Measurements from ENCODE around the gene VPS54. TPM values are rescaled to one million over a fixed set of nuclear protein-coding genes. Genes with fewer than 3 reads are reported as not detected.

VPS54 gene
- total and polyA plus RNA-seq, 7 experiments from 2014 or later = 4.5 to 20.8 (median 14.6) TPM

DNA sequence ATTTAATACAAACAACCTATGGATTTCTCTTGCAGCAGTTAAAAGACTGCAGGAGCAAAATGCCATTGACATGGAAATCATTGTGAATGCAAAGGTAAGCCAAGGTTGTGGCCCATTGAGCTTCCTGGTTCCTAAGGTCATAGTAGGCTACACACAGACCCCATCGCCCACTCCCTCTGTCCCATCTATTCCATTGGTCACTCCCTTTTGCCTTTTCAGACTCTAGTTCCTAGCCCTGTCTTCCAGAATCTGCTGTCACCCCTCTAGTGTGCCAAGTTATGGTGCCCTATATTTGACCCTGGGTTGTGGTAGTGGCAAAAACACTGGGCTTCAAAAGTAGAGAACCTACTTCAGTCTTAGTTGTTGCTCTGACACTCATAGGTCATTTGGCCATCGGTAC lies 132.8 kb downstream of the VPS54 start:
- H3K36me3 ChIP-seq (ENCODE audit: control insufficient read depth in 2 of 3, insufficient read depth in 3 of 3, low read length in 3 of 3) = peaks cover 10 to 77% (median 16%) of the 10 kb centered on the region in 3 experiments
- ChIA-PET CTCF (no interaction called here), POLR2A (no interaction called here)
- Mint-ChIP-seq H3K4me3 (no peak overlapping the region), H3K9me3 (no peaks in the 10 kb centered on the region), H3K4me1 (peaks cover 5 to 24% (median 17%) of the 10 kb centered on the region in 7 donors), H3K36me3 (peaks cover 0 to 36% (median 28%) of the 10 kb centered on the region in 5 donors), H3K27me3 (no peaks in the 10 kb centered on the region), H3K27ac (no peak overlapping the region)
- no peak overlapping the region for H3K27ac ChIP-seq (ENCODE audit: low read depth, low read length)
- intact Hi-C loops (cut with micrococcal nuclease) = no loop called here
- H3K27me3 ChIP-seq (ENCODE audit: control insufficient read depth in 2 of 2, insufficient read depth in 2 of 2, low read length in 2 of 2) = no peaks in the 10 kb centered on the region
- H3K4me3 ChIP-seq (ENCODE audit: low read length) = no peak overlapping the region
- peaks cover 0 to 7% of the 10 kb centered on the region in 2 donors for H3K4me1 ChIP-seq (ENCODE audit: control insufficient read depth in 2 of 2, insufficient read depth in 2 of 2, low read length in 2 of 2)
- no peak for ATAC-seq
- DNase-seq = no peak
- no peaks in the 10 kb centered on the region for H3K9me3 ChIP-seq (ENCODE audit: control insufficient read depth in 2 of 3, low read length in 3 of 3)

DNA sequence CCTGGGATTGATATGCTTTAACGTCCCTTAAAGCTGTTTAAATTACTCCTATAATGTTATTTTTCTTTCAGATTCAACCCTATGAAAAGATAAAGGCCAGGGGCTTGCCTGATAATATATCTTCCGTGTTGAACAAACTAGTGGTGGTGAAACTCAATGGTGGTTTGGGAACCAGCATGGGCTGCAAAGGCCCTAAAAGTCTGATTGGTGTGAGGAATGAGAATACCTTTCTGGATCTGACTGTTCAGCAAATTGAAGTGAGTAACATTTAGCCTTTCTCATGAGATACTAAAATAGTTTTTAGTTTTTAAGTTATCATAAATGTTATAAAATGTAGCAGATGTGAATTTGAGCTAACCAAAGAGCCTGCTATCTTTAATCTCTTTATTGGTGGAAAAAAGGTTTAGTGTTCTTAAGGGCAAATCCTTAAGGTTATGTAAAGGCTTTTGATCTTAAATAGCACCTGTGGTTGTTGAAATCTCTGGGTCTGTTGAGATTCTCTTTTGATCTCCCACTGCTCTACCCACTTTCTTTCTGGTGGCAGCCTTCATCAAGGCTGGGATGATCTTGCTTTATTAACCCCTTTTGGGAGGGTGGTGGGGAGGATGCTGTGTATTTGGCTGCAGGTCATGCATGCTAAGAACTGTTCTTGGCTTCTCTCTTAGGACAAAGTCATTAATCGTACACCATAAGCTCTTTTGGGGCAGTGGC lies 136.7 kb downstream of the VPS54 start:
- peaks cover 0 to 8% of the 10 kb centered on the region in 2 donors for H3K4me1 ChIP-seq (ENCODE audit: control insufficient read depth in 2 of 2, insufficient read depth in 2 of 2, low read length in 2 of 2)
- intact Hi-C loops (cut with micrococcal nuclease) = no loop called here
- H3K36me3 Mint-ChIP-seq = peaks cover 3 to 27% (median 9%) of the 10 kb centered on the region in 5 donors
- no peak overlapping the region for H3K4me3 ChIP-seq (ENCODE audit: low read length)
- H3K27ac Mint-ChIP-seq = peak overlapping the region; percentile 62 to 94 (median 78)
- H3K36me3 ChIP-seq (ENCODE audit: control insufficient read depth in 2 of 3, insufficient read depth in 3 of 3, low read length in 3 of 3) = peaks cover 0 to 46% (median 11%) of the 10 kb centered on the region in 3 experiments
- H3K27ac ChIP-seq (ENCODE audit: low read depth, low read length) = peak overlapping the region; percentile 9
- ChIA-PET POLR2A (interaction anchor here (0.8 kb wide), 1 partner anchor 42 kb away, joined by 3 read pairs; no protein-coding TSS in a partner anchor), CTCF (interaction anchor here (1.4 kb wide), 1 partner anchor 21 kb away, joined by 3 read pairs; no protein-coding TSS in a partner anchor)
- H3K27me3 ChIP-seq (ENCODE audit: control insufficient read depth in 2 of 2, insufficient read depth in 2 of 2, low read length in 2 of 2) = no peaks in the 10 kb centered on the region
- no peaks in the 10 kb centered on the region for H3K9me3 Mint-ChIP-seq
- H3K9me3 ChIP-seq (ENCODE audit: control insufficient read depth in 2 of 3, low read length in 3 of 3) = no peaks in the 10 kb centered on the region
- H3K27me3 Mint-ChIP-seq = no peaks in the 10 kb centered on the region
- ATAC-seq (no peak), DNase-seq (no peak)
- H3K4me1 Mint-ChIP-seq = peaks cover 10 to 45% (median 32%) of the 10 kb centered on the region in 7 donors
- H3K4me3 Mint-ChIP-seq = peak overlapping the region in 2 of 10 donors; percentile 6 to 68

DNA sequence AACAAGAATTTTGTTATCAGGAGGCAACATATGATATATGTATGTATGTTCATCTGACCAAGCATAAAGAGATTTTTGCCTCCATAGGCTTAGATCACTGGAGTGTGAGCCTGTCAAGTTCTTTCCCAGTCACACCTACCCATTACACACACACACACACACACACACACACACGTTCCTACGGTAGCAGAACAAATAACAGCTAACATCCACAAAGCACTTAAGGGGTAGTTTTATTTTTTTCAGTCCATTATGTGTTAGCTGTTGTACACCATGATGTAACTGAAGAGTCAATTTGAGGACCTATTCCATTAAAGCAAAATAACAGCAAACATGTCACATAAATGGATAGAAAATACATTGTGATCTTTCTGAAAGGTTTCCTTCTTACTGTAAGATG lies 138.0 kb downstream of the VPS54 start:
- Histone ChIP-seq H3K27ac (ENCODE audit: low read depth, low read length) (peak overlapping the region; percentile 9), H3K4me1 (ENCODE audit: control insufficient read depth in 2 of 2, insufficient read depth in 2 of 2, low read length in 2 of 2) (peaks cover 0 to 8% of the 10 kb centered on the region in 2 donors), H3K27me3 (ENCODE audit: control insufficient read depth in 2 of 2, insufficient read depth in 2 of 2, low read length in 2 of 2) (no peaks in the 10 kb centered on the region), H3K4me3 (ENCODE audit: low read length) (no peak overlapping the region), H3K9me3 (ENCODE audit: control insufficient read depth in 2 of 3, low read length in 3 of 3) (no peaks in the 10 kb centered on the region), H3K36me3 (ENCODE audit: control insufficient read depth in 2 of 3, insufficient read depth in 3 of 3, low read length in 3 of 3) (peaks cover 0 to 32% (median 7%) of the 10 kb centered on the region in 3 experiments)
- Mint-ChIP-seq H3K9me3 (no peaks in the 10 kb centered on the region), H3K27ac (peak overlapping the region in 8 of 9 donors; percentile 53 to 94 (median 75)), H3K4me1 (peaks cover 18 to 56% (median 39%) of the 10 kb centered on the region in 7 donors), H3K4me3 (peak overlapping the region in 1 of 10 donors; percentile 24), H3K27me3 (no peaks in the 10 kb centered on the region), H3K36me3 (peaks cover 13 to 35% (median 17%) of the 10 kb centered on the region in 5 donors)
- intact Hi-C loops (cut with micrococcal nuclease) = no loop called here
- POLR2A ChIA-PET = no interaction called here
- CTCF ChIA-PET = interaction anchor here (0.8 kb wide), 1 partner anchor 33 kb away, joined by 4 read pairs; no protein-coding TSS in a partner anchor
- DNase-seq = no peak
- ATAC-seq = no peak

DNA sequence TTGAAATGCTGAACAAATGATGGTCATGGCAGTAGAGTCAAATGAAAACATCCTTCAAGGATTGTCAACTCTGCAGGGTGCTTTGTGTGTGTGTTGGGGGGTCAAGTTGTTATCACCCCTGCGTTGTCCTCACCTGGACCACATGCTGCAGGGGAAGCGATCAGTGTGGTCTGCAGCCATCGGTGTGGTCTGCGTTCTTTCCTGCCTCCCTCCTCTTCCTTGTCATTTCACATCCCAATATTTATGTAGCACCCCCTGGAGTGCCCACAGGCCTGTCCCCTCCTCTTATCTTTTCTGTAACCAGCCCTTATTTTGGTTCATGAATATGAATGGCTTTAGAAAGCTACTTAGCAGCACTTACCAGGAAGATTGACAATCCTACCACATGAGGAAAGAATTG lies 138.6 kb downstream of the VPS54 start:
- peaks cover 0 to 8% of the 10 kb centered on the region in 2 donors for H3K4me1 ChIP-seq (ENCODE audit: control insufficient read depth in 2 of 2, insufficient read depth in 2 of 2, low read length in 2 of 2)
- DNase-seq (no peak), ATAC-seq (no peak)
- Mint-ChIP-seq H3K4me1 (peaks cover 18 to 62% (median 43%) of the 10 kb centered on the region in 7 donors), H3K27ac (peak overlapping the region in 8 of 9 donors; percentile 43 to 94 (median 75)), H3K36me3 (peaks cover 14 to 40% (median 18%) of the 10 kb centered on the region in 5 donors), H3K4me3 (peak overlapping the region in 2 of 10 donors; percentile 10 to 24), H3K27me3 (no peaks in the 10 kb centered on the region), H3K9me3 (no peaks in the 10 kb centered on the region)
- no peak overlapping the region for H3K4me3 ChIP-seq (ENCODE audit: low read length)
- ChIA-PET POLR2A (no interaction called here), CTCF (interaction anchor here (0.8 kb wide), 1 partner anchor 32 kb away, joined by 4 read pairs; no protein-coding TSS in a partner anchor)
- no peaks in the 10 kb centered on the region for H3K27me3 ChIP-seq (ENCODE audit: control insufficient read depth in 2 of 2, insufficient read depth in 2 of 2, low read length in 2 of 2)
- no peak overlapping the region for H3K27ac ChIP-seq (ENCODE audit: low read depth, low read length)
- intact Hi-C loops (cut with micrococcal nuclease) = no loop called here
- H3K9me3 ChIP-seq (ENCODE audit: control insufficient read depth in 2 of 3, low read length in 3 of 3) = no peaks in the 10 kb centered on the region
- H3K36me3 ChIP-seq (ENCODE audit: control insufficient read depth in 2 of 3, insufficient read depth in 3 of 3, low read length in 3 of 3) = peaks cover 0 to 30% (median 6%) of the 10 kb centered on the region in 3 experiments

DNA sequence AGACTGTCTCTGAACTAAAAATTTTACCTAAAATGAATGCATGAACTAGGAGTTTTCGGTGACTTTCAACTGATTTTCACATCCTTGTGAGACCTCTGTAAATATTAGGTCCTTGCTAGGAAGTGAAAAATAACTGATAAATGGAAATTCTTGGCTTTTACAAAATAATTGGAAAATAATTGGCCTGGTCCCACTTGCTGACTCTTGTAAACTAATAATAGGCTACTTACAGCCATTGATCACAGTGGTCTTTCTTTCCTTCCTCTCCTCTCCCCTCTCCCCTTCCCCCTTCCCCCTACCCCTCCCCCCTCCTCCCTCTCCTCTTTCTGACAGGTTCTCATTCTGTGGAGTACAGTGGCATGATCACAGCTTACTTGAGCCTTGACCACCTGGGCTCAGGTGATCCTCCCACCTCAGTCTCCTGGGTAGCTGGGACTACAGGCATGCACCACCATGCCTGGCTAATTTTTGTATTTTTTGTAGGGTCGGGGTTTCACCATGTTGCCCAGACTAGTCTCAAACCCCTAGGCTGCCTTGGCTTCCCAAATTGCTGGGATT lies 139.3 kb downstream of the VPS54 start:
- H3K4me1 Mint-ChIP-seq = peaks cover 19 to 67% (median 49%) of the 10 kb centered on the region in 7 donors
- H3K9me3 Mint-ChIP-seq = no peaks in the 10 kb centered on the region
- no peaks in the 10 kb centered on the region for H3K27me3 Mint-ChIP-seq
- intact Hi-C loops (cut with micrococcal nuclease) = no loop called here
- peaks cover 14 to 45% (median 18%) of the 10 kb centered on the region in 5 donors for H3K36me3 Mint-ChIP-seq
- POLR2A ChIA-PET = no interaction called here
- H3K27ac ChIP-seq (ENCODE audit: low read depth, low read length) = no peak overlapping the region
- CTCF ChIA-PET = no interaction called here
- H3K36me3 ChIP-seq (ENCODE audit: control insufficient read depth in 2 of 3, insufficient read depth in 3 of 3, low read length in 3 of 3) = peaks cover 0 to 25% (median 0%) of the 10 kb centered on the region in 3 experiments
- no peak overlapping the region for H3K4me3 ChIP-seq (ENCODE audit: low read length)
- ATAC-seq (no peak), DNase-seq (no peak)
- H3K9me3 ChIP-seq (ENCODE audit: control insufficient read depth in 2 of 3, low read length in 3 of 3) = no peaks in the 10 kb centered on the region
- H3K27ac Mint-ChIP-seq = peak overlapping the region in 6 of 9 donors; percentile 60 to 94 (median 78)
- H3K27me3 ChIP-seq (ENCODE audit: control insufficient read depth in 2 of 2, insufficient read depth in 2 of 2, low read length in 2 of 2) = no peaks in the 10 kb centered on the region
- H3K4me1 ChIP-seq (ENCODE audit: control insufficient read depth in 2 of 2, insufficient read depth in 2 of 2, low read length in 2 of 2) = peaks cover 0 to 8% of the 10 kb centered on the region in 2 donors
- H3K4me3 Mint-ChIP-seq = no peak overlapping the region

DNA sequence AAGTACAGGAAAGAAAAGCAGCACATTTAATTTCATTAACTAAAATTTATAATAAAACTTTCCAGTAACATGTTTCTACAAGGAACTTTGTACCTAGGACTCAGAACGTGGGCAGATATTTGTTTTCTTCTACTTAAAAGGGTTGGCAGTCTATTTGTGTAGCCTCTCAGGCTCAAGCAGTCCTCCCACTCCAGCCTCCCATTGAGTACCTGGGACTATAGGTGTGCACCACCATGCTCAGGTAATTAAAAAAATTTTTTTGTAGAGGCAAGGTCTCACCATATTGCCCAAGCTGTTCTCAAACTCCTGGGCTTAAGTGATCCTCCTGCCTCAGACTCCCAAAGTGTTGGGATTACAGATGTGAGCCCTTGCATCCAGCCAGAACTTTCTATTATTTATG lies 140.7 kb downstream of the VPS54 start:
- Histone ChIP-seq H3K4me3 (ENCODE audit: low read length) (no peak overlapping the region), H3K27ac (ENCODE audit: low read depth, low read length) (no peak overlapping the region), H3K27me3 (ENCODE audit: control insufficient read depth in 2 of 2, insufficient read depth in 2 of 2, low read length in 2 of 2) (no peaks in the 10 kb centered on the region), H3K4me1 (ENCODE audit: control insufficient read depth in 2 of 2, insufficient read depth in 2 of 2, low read length in 2 of 2) (peaks cover 0 to 8% of the 10 kb centered on the region in 2 donors), H3K36me3 (ENCODE audit: control insufficient read depth in 2 of 3, insufficient read depth in 3 of 3, low read length in 3 of 3) (peaks cover 0 to 18% (median 0%) of the 10 kb centered on the region in 3 experiments), H3K9me3 (ENCODE audit: control insufficient read depth in 2 of 3, low read length in 3 of 3) (no peaks in the 10 kb centered on the region)
- POLR2A ChIA-PET = interaction anchor here (0.6 kb wide), 1 partner anchor 451 kb away, joined by 4 read pairs; no protein-coding TSS in a partner anchor
- peak overlapping the region in 2 of 9 donors; percentile 65 to 72 for H3K27ac Mint-ChIP-seq
- H3K9me3 Mint-ChIP-seq = peaks cover 0 to 5% (median 0%) of the 10 kb centered on the region in 11 donors
- ATAC-seq (no peak), DNase-seq (no peak)
- H3K4me1 Mint-ChIP-seq = peaks cover 24 to 81% (median 64%) of the 10 kb centered on the region in 7 donors
- intact Hi-C loops (cut with micrococcal nuclease) = no loop called here
- CTCF ChIA-PET = no interaction called here
- peaks cover 28 to 49% (median 31%) of the 10 kb centered on the region in 5 donors for H3K36me3 Mint-ChIP-seq
- H3K4me3 Mint-ChIP-seq = no peak overlapping the region
- no peaks in the 10 kb centered on the region for H3K27me3 Mint-ChIP-seq
